ENCODE results near the gene TTLL11. TPM values are rescaled to one million over a fixed set of nuclear protein-coding genes. Genes with fewer than 3 reads are reported as not detected.

TTLL11 gene
- total and polyA plus RNA-seq, 2 of the 8 experiments (the other 6 are each of a cell fraction or from before 2014, with no cell fraction given): 0.56 to 0.80 TPM

DNA sequence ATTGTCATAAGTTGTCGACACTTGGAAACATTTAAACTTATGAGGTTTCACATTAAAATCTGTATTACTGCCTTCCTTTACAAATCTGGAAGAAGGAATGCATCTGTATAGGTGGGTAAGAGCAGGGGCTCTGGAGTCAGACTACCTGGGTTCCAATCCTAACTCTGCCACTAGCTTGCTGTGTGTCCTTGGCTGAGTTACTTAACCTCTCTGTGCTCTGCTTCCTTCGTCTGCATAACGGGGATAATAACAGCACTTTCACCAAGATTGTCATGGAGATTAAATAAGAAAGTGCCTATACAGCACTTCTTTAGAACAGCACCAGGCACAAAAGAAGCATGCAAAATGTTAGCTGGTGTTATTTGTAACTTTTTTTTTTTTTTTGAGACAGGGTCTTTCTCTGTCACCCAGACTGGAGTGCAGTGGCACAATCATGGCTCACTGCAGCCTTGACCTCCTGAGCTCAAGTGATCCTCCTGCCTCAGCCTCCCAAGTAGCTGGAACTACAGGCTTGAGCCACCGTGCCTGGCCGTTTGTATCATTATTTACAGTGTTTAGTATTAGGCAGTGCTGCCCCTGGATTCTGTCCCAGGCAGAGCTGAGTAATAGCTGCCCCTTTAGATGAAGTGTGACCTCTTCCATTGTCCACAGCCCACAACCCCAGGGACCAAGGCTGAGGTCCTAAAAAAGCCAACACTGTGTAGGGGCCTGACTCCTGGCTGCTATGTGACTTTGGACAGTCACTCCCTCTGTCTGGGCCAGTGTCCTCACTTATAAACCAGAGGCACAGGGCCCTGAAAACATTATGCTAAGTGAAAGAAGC lies 25.4 kb upstream of the TTLL11 start:
- H2BK12ac ChIP-seq (ENCODE audit: low read depth, low read length): no peak overlapping the region
- TF ChIP-seq KDM1A (IDR thresholded peaks at IDR 0.05; ENCODE audit: borderline replicate concordance, low read length) (peak; percentile 90), TEAD4 (IDR thresholded peaks at IDR 0.05; ENCODE audit: low read depth, low read length) (no peak), SUZ12 (IDR thresholded peaks at IDR 0.05; ENCODE audit: low read length) (no peak)

More for the DNA sequence above, 25.4 kb upstream of the TTLL11 start:
- Histone ChIP-seq H3K9me3 (ENCODE audit: insufficient read depth in 2 of 2, low read depth in 1 of 2, low read length in 1 of 2) (no peaks in the 10 kb centered on the region), H3K18ac (ENCODE audit: extremely low read depth, low read length) (no peak overlapping the region), H3K14ac (ENCODE audit: insufficient read length) (no peak overlapping the region), H3K4me2 (ENCODE audit: insufficient read depth in 1 of 2, low read depth in 2 of 2, low read length in 2 of 2) (no peak overlapping the region), H2BK20ac (ENCODE audit: low read length) (no peak overlapping the region), H3K4me1 (replicated peaks in 1 of 4; ENCODE audit: control insufficient read depth in 3 of 4, insufficient read depth in 4 of 4, low read length in 3 of 4) (peaks cover 8 to 16% (median 12%) of the 10 kb centered on the region in 4 experiments), H4K91ac (replicated peaks; ENCODE audit: insufficient read length, low read length) (no peak overlapping the region), H3K23me2 (ENCODE audit: low read depth, low read length) (no peaks in the 10 kb centered on the region), H4K20me1 (replicated peaks in 1 of 2; ENCODE audit: control insufficient read depth in 1 of 2, insufficient read depth in 2 of 2, low read length in 2 of 2) (no peaks in the 10 kb centered on the region), H4K5ac (ENCODE audit: insufficient read length, low read depth, low read length) (no peak overlapping the region), H3K4me3 (ENCODE audit: extremely low read depth in 1 of 4, insufficient read depth in 2 of 4, low read depth in 3 of 4, low read length in 4 of 4) (no peak overlapping the region), H3K79me2 (ENCODE audit: control insufficient read depth in 1 of 2, insufficient read depth in 2 of 2, low read length in 2 of 2) (no peaks in the 10 kb centered on the region), H2BK15ac (ENCODE audit: low read length) (no peak overlapping the region), H2AFZ (ENCODE audit: low read length) (no peak overlapping the region), H3K56ac (replicated peaks; ENCODE audit: insufficient read length, low read depth, low read length) (no peak overlapping the region), H2AK5ac (ENCODE audit: low read depth, low read length) (no peak overlapping the region), H3K36me3 (ENCODE audit: control insufficient read depth in 2 of 4, insufficient read depth in 4 of 4, low read length in 3 of 4) (no peaks in the 10 kb centered on the region), H3K9ac (replicated peaks in 1 of 4; ENCODE audit: extremely low read depth in 1 of 4, low read depth in 3 of 4, low read length in 3 of 4) (0 out of 7 replicates have a peak overlapping the region, but pooled peaks of 1 of the 4 experiments have one; percentile 1), H3K4ac (replicated peaks; ENCODE audit: insufficient read length, low read depth, low read length) (no peak overlapping the region), H4K8ac (ENCODE audit: extremely low read depth, insufficient read depth, low read length) (no peak overlapping the region), H3K27me3 (replicated peaks in 1 of 4; ENCODE audit: control insufficient read depth in 3 of 4, extremely low read depth in 1 of 4, insufficient read depth in 3 of 4, low read length in 3 of 4) (no peaks in the 10 kb centered on the region), H3K23ac (ENCODE audit: insufficient read length) (no peak overlapping the region), H2BK120ac (replicated peaks; ENCODE audit: low read depth, low read length) (no peak overlapping the region), H3K27ac (ENCODE audit: low read depth, low read length) (no peak overlapping the region), H3K79me1 (ENCODE audit: low read depth, low read length) (no peaks in the 10 kb centered on the region), H2BK5ac (ENCODE audit: low read depth, low read length) (no peak overlapping the region)
- FAIRE-seq (no peak), DNase-seq (ENCODE audit: low read depth in 1 of 2, low spot score in 2 of 2) (no peak)
- POLR2A ChIA-PET (ENCODE audit: partially characterized antibody): no interaction called here
- WGBS, 2 experiments (ENCODE audit: extremely low coverage in 1 of 2, insufficient coverage in 1 of 2, insufficient read length in 1 of 2, insufficient replicate concordance in 2 of 2, low coverage in 1 of 2, low lambda C conversion rate in 2 of 2, missing lambda C conversion rate in 1 of 2): 92% methylated on average over 5 of the region's 5 CpGs; no CpG with 5 or more reads in 1 of the 2 experiments
- CTCF ChIA-PET (ENCODE audit: partially characterized antibody): interaction anchor here (1.7 to 15.6 kb wide), 5 partner anchors 16 to 227 kb away, joined by 3 to 544 read pairs (median 152); partner anchors contain the start of gene TTLL11

All from H1 (cell line).